Activated T-helper 1 cell treated with anti-CD3 and anti-CD28 coated beads, Interleukin-12 subunit alpha, Interleukin-12 subunit beta, Interleukin-2, Interleukin-4 antibody, amounts not matched to agents 30 ng/mL and 10 ng/mL and 1 ng/mL, durations not matched to agents 14 hours and 24 hours and 36 hours (primary cell): ENCODE results near the gene KRTAP12-1. TPM values are rescaled to one million over a fixed set of nuclear protein-coding genes. Genes with fewer than 3 reads are reported as not detected.

Source experiments
- DNase-seq: peaks from one replicate; pipeline ENCODE4 v3.0.0; 2021; ENCODE audit warnings: low spot score
- H3K27ac Mint-ChIP-seq: one replicate; pipeline ENCODE4 v1.8.0; 2021; ENCODE audit warnings: mild to moderate bottlenecking, mixed read lengths
- H3K27me3 Mint-ChIP-seq: one replicate; pipeline ENCODE4 v1.8.0; 2022; ENCODE audit warnings: mild to moderate bottlenecking, moderate library complexity, mixed read lengths; ENCODE audit not compliant: insufficient read depth
- H3K36me3 Mint-ChIP-seq: one replicate; pipeline ENCODE4 v1.8.0; 2021; ENCODE audit warnings: low read depth, mixed read lengths
- H3K4me1 Mint-ChIP-seq: one replicate; pipeline ENCODE4 v1.8.0; 2021; ENCODE audit warnings: low read depth, mixed read lengths
- H3K4me3 Mint-ChIP-seq: one replicate; pipeline ENCODE4 v1.8.0; 2021; ENCODE audit warnings: mild to moderate bottlenecking, moderate library complexity, mixed read lengths
- H3K9me3 Mint-ChIP-seq: one replicate; pipeline ENCODE4 v1.8.0; 2021; ENCODE audit warnings: mixed read lengths
- intact Hi-C: fragments of 100-400 bp; cut with micrococcal nuclease; formaldehyde crosslinking; loops from one replicate; pipeline ENCODE4 v1.15.1; 2024
- total RNA-seq: library from RNA; stranded (reverse); gene quantifications from 2 replicates; pipeline ENCODE4 v1.2.3, GENCODE V29; 2022

Gene KRTAP12-1
- total RNA-seq, 1 donor from 2014 or later, result not detected

GRCh38 chr21:44720170-44720569 lies 38.2 kb upstream of the KRTAP12-1 start:
- intact Hi-C loops, result no loop called here
- no peak for DNase-seq
- Mint-ChIP-seq H3K36me3 (no peaks in the 10 kb centered on the region), H3K27me3 (peaks cover 58% of the 10 kb centered on the region), H3K4me1 (peaks cover 13% of the 10 kb centered on the region), H3K9me3 (no peaks in the 10 kb centered on the region), H3K27ac (no peak overlapping the region), H3K4me3 (no peak overlapping the region)

GRCh38 chr21:44718571-44718970 lies 36.6 kb upstream of the KRTAP12-1 start:
- no peak overlapping the region for H3K27ac Mint-ChIP-seq
- no peak overlapping the region for H3K4me3 Mint-ChIP-seq
- H3K9me3 Mint-ChIP-seq, result no peaks in the 10 kb centered on the region
- no peaks in the 10 kb centered on the region for H3K36me3 Mint-ChIP-seq
- DNase-seq, result no peak
- intact Hi-C loops, result loop anchor here (10.0 kb wide), 1 partner anchor 134 kb away; the partner anchor contains the start of gene KRTAP10-5
- peaks cover 60% of the 10 kb centered on the region for H3K27me3 Mint-ChIP-seq
- peaks cover 19% of the 10 kb centered on the region for H3K4me1 Mint-ChIP-seq

GRCh38 chr21:44718093-44718492 lies 36.1 kb upstream of the KRTAP12-1 start:
- H3K27me3 Mint-ChIP-seq, result peaks cover 62% of the 10 kb centered on the region
- no peak overlapping the region for H3K4me3 Mint-ChIP-seq

GRCh38 chr21:44716984-44717383 lies 35.0 kb upstream of the KRTAP12-1 start:
- H3K4me1 Mint-ChIP-seq, result peaks cover 11% of the 10 kb centered on the region
- no peaks in the 10 kb centered on the region for H3K36me3 Mint-ChIP-seq
- intact Hi-C loops, result loop anchor here (10.0 kb wide), 1 partner anchor 132 kb away; the partner anchor contains the start of gene KRTAP10-5
- H3K27me3 Mint-ChIP-seq, result peaks cover 63% of the 10 kb centered on the region
- H3K4me3 Mint-ChIP-seq, result no peak overlapping the region
- H3K9me3 Mint-ChIP-seq, result no peaks in the 10 kb centered on the region
- no peak for DNase-seq
- no peak overlapping the region for H3K27ac Mint-ChIP-seq

More at GRCh38 chr21:44718093-44718492, 36.1 kb upstream of the KRTAP12-1 start:
- H3K27ac Mint-ChIP-seq, result no peak overlapping the region
- no peak for DNase-seq
- peaks cover 16% of the 10 kb centered on the region for H3K4me1 Mint-ChIP-seq
- intact Hi-C loops, result loop anchor here (10.0 kb wide), 1 partner anchor 133 kb away; the partner anchor contains the start of gene KRTAP10-5
- H3K9me3 Mint-ChIP-seq, result no peaks in the 10 kb centered on the region
- H3K36me3 Mint-ChIP-seq, result no peaks in the 10 kb centered on the region

- Mint-ChIP-seq H3K27me3 (peaks cover 65% of the 10 kb centered on the region), H3K36me3 (no peaks in the 10 kb centered on the region), H3K4me1 (peaks cover 12% of the 10 kb centered on the region), H3K27ac (no peak overlapping the region), H3K4me3 (no peak overlapping the region), H3K9me3 (no peaks in the 10 kb centered on the region)
- intact Hi-C loops, result loop anchor here (10.0 kb wide), 1 partner anchor 130 kb away; the partner anchor contains the start of gene KRTAP10-5
- no peak for DNase-seq
These were observed 32.9 kb upstream of the KRTAP12-1 start for GRCh38 chr21:44714905-44715304.

- H3K27me3 Mint-ChIP-seq, result peaks cover 66% of the 10 kb centered on the region
- intact Hi-C loops, result loop anchor here (10.0 kb wide), 1 partner anchor 129 kb away; the partner anchor contains the start of gene KRTAP10-5
- H3K4me1 Mint-ChIP-seq, result peaks cover 21% of the 10 kb centered on the region
- no peak overlapping the region for H3K4me3 Mint-ChIP-seq
- no peak overlapping the region for H3K27ac Mint-ChIP-seq
- no peaks in the 10 kb centered on the region for H3K36me3 Mint-ChIP-seq
- DNase-seq, result no peak
- no peaks in the 10 kb centered on the region for H3K9me3 Mint-ChIP-seq
These were observed 31.9 kb upstream of the KRTAP12-1 start for GRCh38 chr21:44713846-44714245.

GRCh38 chr21:44713130-44713529 lies 31.2 kb upstream of the KRTAP12-1 start:
- Mint-ChIP-seq H3K9me3 (no peaks in the 10 kb centered on the region), H3K27ac (no peak overlapping the region), H3K27me3 (peaks cover 64% of the 10 kb centered on the region), H3K36me3 (no peaks in the 10 kb centered on the region), H3K4me1 (peaks cover 21% of the 10 kb centered on the region), H3K4me3 (no peak overlapping the region)
- intact Hi-C loops, result loop anchor here (10.0 kb wide), 1 partner anchor 128 kb away; the partner anchor contains the start of gene KRTAP10-5
- no peak for DNase-seq

- no peak overlapping the region for H3K4me3 Mint-ChIP-seq
- H3K4me1 Mint-ChIP-seq, result peaks cover 21% of the 10 kb centered on the region
- H3K36me3 Mint-ChIP-seq, result no peaks in the 10 kb centered on the region
- H3K27me3 Mint-ChIP-seq, result peaks cover 65% of the 10 kb centered on the region
- intact Hi-C loops, result loop anchor here (10.0 kb wide), 1 partner anchor 128 kb away; the partner anchor contains the start of gene KRTAP10-5
- no peaks in the 10 kb centered on the region for H3K9me3 Mint-ChIP-seq
- H3K27ac Mint-ChIP-seq, result no peak overlapping the region
- DNase-seq, result no peak
These were observed 30.5 kb upstream of the KRTAP12-1 start for GRCh38 chr21:44712203-44713028.

GRCh38 chr21:44711327-44712202 lies 29.6 kb upstream of the KRTAP12-1 start, which contains the start of gene TSPEAR:
Gene TSPEAR, minus strand, starts transcription at chr21:44711572. Its CDS starts 58 bp downstream, at chr21:44711514.
- Mint-ChIP-seq H3K36me3 (no peaks in the 10 kb centered on the region), H3K4me1 (peaks cover 21% of the 10 kb centered on the region), H3K4me3 (no peak within 1 kb of the TSS), H3K27ac (no peak within 1 kb of the TSS), H3K9me3 (no peaks in the 10 kb centered on the region), H3K27me3 (peaks cover 67% of the 10 kb centered on the region)
- intact Hi-C loops, result loop anchor here (10.0 kb wide), 1 partner anchor 127 kb away; the partner anchor contains the start of gene KRTAP10-5
- no peak for DNase-seq

GRCh38 chr21:44710756-44711326 lies 28.9 kb upstream of the KRTAP12-1 start:
- peaks cover 2% of the 10 kb centered on the region for H3K9me3 Mint-ChIP-seq
- intact Hi-C loops, result loop anchor here (10.0 kb wide), 1 partner anchor 126 kb away; the partner anchor contains the start of gene KRTAP10-5
- H3K27ac Mint-ChIP-seq, result no peak overlapping the region
- peaks cover under 1% of the 10 kb centered on the region for H3K36me3 Mint-ChIP-seq
- H3K27me3 Mint-ChIP-seq, result peaks cover 74% of the 10 kb centered on the region
- peaks cover 21% of the 10 kb centered on the region for H3K4me1 Mint-ChIP-seq
- no peak overlapping the region for H3K4me3 Mint-ChIP-seq
- no peak for DNase-seq

- peaks cover 2% of the 10 kb centered on the region for H3K36me3 Mint-ChIP-seq
- H3K9me3 Mint-ChIP-seq, result peaks cover 4% of the 10 kb centered on the region
- no peak for DNase-seq
- peaks cover 75% of the 10 kb centered on the region for H3K27me3 Mint-ChIP-seq
- H3K27ac Mint-ChIP-seq, result no peak overlapping the region
- H3K4me1 Mint-ChIP-seq, result peaks cover 18% of the 10 kb centered on the region
- no peak overlapping the region for H3K4me3 Mint-ChIP-seq
- intact Hi-C loops, result loop anchor here (10.0 kb wide), 1 partner anchor 125 kb away; the partner anchor contains the start of gene KRTAP10-5
These were observed 28.3 kb upstream of the KRTAP12-1 start for GRCh38 chr21:44710294-44710665.
